HG02763 (cell line): ENCODE measurements around the gene SREBF1.

Experiments
- ATAC-seq: cut with Tn5 transposase; IDR thresholded peaks from one replicate; pipeline ENCODE4 v1.9.1; 2021; ENCODE audit warnings: mild to moderate bottlenecking, moderate library complexity; ENCODE audit not compliant: unreplicated experiment

SREBF1 gene

GRCh38 chr17:17766077-17766743 is 70.6 kb downstream of the SREBF1 start:
- no peak for ATAC-seq

- ATAC-seq = no peak
These were observed 71.3 kb downstream of the SREBF1 start for GRCh38 chr17:17765359-17766076.

GRCh38 chr17:17763734-17764133 is 73.1 kb downstream of the SREBF1 start:
- no peak for ATAC-seq

- ATAC-seq = no peak
These were observed 73.7 kb downstream of the SREBF1 start for GRCh38 chr17:17763136-17763535.

- no peak for ATAC-seq
These were observed 74.1 kb downstream of the SREBF1 start for GRCh38 chr17:17762744-17763105.
